Naive B cell (primary cell): ENCODE measurements around the gene GHRL. TPM values are rescaled to one million over a fixed set of nuclear protein-coding genes. Genes with fewer than 3 reads are reported as not detected.

Experiments used
- ATAC-seq, 2 donors: fragments of 150-1000 bp; cut with Tn5 transposase; 2 replicates each; pipeline ENCODE4 v1.10.0; 2021; ENCODE audit warnings: low read depth in 2 of 2, mild to moderate bottlenecking in 2 of 2, moderate library complexity in 2 of 2
- DNase-seq: peaks from one replicate; pipeline ENCODE4 v3.0.0; 2022
- H3K27ac Mint-ChIP-seq, 6 donors: one replicate each; pipeline ENCODE4 v1.8.0; 2020 to 2022; ENCODE audit warnings: mild to moderate bottlenecking in 6 of 6, mixed read lengths in 6 of 6, moderate library complexity in 5 of 6, inconsistent platforms in 2 of 6
- H3K27me3 Mint-ChIP-seq, 3 donors: one replicate each; pipeline ENCODE4 v1.8.0; 2021 to 2022; ENCODE audit warnings: mixed read lengths in 3 of 3, mild to moderate bottlenecking in 1 of 3
- H3K36me3 Mint-ChIP-seq, 2 donors: one replicate each; pipeline ENCODE4 v1.8.0; 2020 to 2022; ENCODE audit warnings: mixed read lengths in 2 of 2, inconsistent platforms in 1 of 2, mild to moderate bottlenecking in 1 of 2
- H3K4me1 Mint-ChIP-seq, 3 donors: one replicate each; pipeline ENCODE4 v1.8.0; 2020 to 2022; ENCODE audit warnings: mixed read lengths in 3 of 3, inconsistent platforms in 1 of 3, mild to moderate bottlenecking in 1 of 3, moderate library complexity in 1 of 3
- H3K4me3 Mint-ChIP-seq, 8 donors: one replicate each; pipeline ENCODE4 v1.8.0; 2020 to 2022; ENCODE audit warnings: mild to moderate bottlenecking in 8 of 8, mixed read lengths in 8 of 8, moderate library complexity in 8 of 8, inconsistent platforms in 2 of 8
- H3K9me3 Mint-ChIP-seq, 7 donors: one replicate each; pipeline ENCODE4 v1.8.0; 2020 to 2022; ENCODE audit warnings: mixed read lengths in 7 of 7, mild to moderate bottlenecking in 5 of 7, inconsistent platforms in 2 of 7, moderate library complexity in 1 of 7
- polyA plus RNA-seq, 6 donors: library from polyadenylated mRNA; unstranded; fragments of 300-500 nt; fragmentation: Illumina TruSeq; gene quantifications; one replicate each; pipeline ENCODE4 v1.2.3, GENCODE V29; 2021; ENCODE audit warnings: low read depth in 6 of 6

GHRL gene
- polyA plus RNA-seq, 6 donors from 2014 or later, result 1.8 to 4.9 (median 3.0) TPM; not detected in 1

- Mint-ChIP-seq H3K4me3 (no peak overlapping the region), H3K9me3 (no peaks in the 10 kb centered on the region), H3K27ac (peak overlapping the region in 4 of 6 donors; percentile 9 to 98 (median 72)), H3K36me3 (no peaks in the 10 kb centered on the region), H3K27me3 (peaks cover 2 to 5% (median 4%) of the 10 kb centered on the region in 3 donors), H3K4me1 (peaks cover 24 to 37% (median 31%) of the 10 kb centered on the region in 3 donors)
- ATAC-seq (no peak), DNase-seq (no peak)
Measured at GRCh38 chr3:10334459-10334858, 41.7 kb upstream of the GHRL start.

- Mint-ChIP-seq H3K4me1 (peaks cover 24 to 37% (median 35%) of the 10 kb centered on the region in 3 donors), H3K27me3 (peaks cover 7 to 8% (median 7%) of the 10 kb centered on the region in 3 donors), H3K9me3 (no peaks in the 10 kb centered on the region), H3K4me3 (peak overlapping the region in 3 of 8 donors; percentile 30 to 47 (median 37)), H3K36me3 (no peaks in the 10 kb centered on the region), H3K27ac (peak overlapping the region in 2 of 6 donors; percentile 78 to 83)
- ATAC-seq, result no peak
- no peak for DNase-seq
Measured at GRCh38 chr3:10334042-10334441, 41.3 kb upstream of the GHRL start.

GRCh38 chr3:10333349-10333650, 40.6 kb upstream of the GHRL start:
- Mint-ChIP-seq H3K4me1 (peaks cover 24 to 36% (median 34%) of the 10 kb centered on the region in 3 donors), H3K27ac (peak overlapping the region; percentile 56 to 85 (median 82)), H3K27me3 (peaks cover 11 to 15% (median 14%) of the 10 kb centered on the region in 3 donors)

GRCh38 chr3:10332481-10333348, 40.0 kb upstream of the GHRL start:
- Mint-ChIP-seq H3K27ac (peak overlapping the region; percentile 34 to 95 (median 82)), H3K9me3 (no peaks in the 10 kb centered on the region), H3K4me1 (peaks cover 24 to 33% (median 31%) of the 10 kb centered on the region in 3 donors), H3K4me3 (peak overlapping the region in 4 of 8 donors; percentile 28 to 73 (median 54)), H3K36me3 (no peaks in the 10 kb centered on the region), H3K27me3 (peaks cover 13 to 18% (median 15%) of the 10 kb centered on the region in 3 donors)
- peak; percentile 73 to 77 for ATAC-seq
- peak; percentile 29 for DNase-seq

More at GRCh38 chr3:10333349-10333650, 40.6 kb upstream of the GHRL start:
- Mint-ChIP-seq H3K4me3 (no peak overlapping the region), H3K9me3 (no peaks in the 10 kb centered on the region), H3K36me3 (no peaks in the 10 kb centered on the region)
- ATAC-seq (no peak), DNase-seq (no peak)

- DNase-seq, result no peak
- H3K27me3 Mint-ChIP-seq, result peaks cover 21 to 29% (median 23%) of the 10 kb centered on the region in 3 donors
- H3K4me1 Mint-ChIP-seq, result peaks cover 24 to 33% (median 30%) of the 10 kb centered on the region in 3 donors
- H3K36me3 Mint-ChIP-seq, result no peaks in the 10 kb centered on the region
- no peak overlapping the region for H3K4me3 Mint-ChIP-seq
- peak overlapping the region in 1 of 6 donors; percentile 82 for H3K27ac Mint-ChIP-seq
- no peaks in the 10 kb centered on the region for H3K9me3 Mint-ChIP-seq
- no peak for ATAC-seq
Measured at GRCh38 chr3:10331320-10331719, 38.6 kb upstream of the GHRL start.

- DNase-seq, result no peak
- Mint-ChIP-seq H3K36me3 (no peaks in the 10 kb centered on the region), H3K27me3 (peaks cover 22 to 34% (median 33%) of the 10 kb centered on the region in 3 donors)
Measured at GRCh38 chr3:10330319-10330718, 37.6 kb upstream of the GHRL start.

GRCh38 chr3:10329495-10330015, 36.8 kb upstream of the GHRL start:
- Mint-ChIP-seq H3K27ac (peak overlapping the region in 2 of 6 donors; percentile 42 to 54), H3K27me3 (peaks cover 25 to 40% (median 39%) of the 10 kb centered on the region in 3 donors), H3K9me3 (no peaks in the 10 kb centered on the region), H3K4me1 (peaks cover 18 to 27% (median 20%) of the 10 kb centered on the region in 3 donors), H3K36me3 (no peaks in the 10 kb centered on the region), H3K4me3 (peak overlapping the region in 1 of 8 donors; percentile 15)
- no peak for ATAC-seq
- DNase-seq, result no peak

More at GRCh38 chr3:10330319-10330718, 37.6 kb upstream of the GHRL start:
- ATAC-seq, result no peak
- Mint-ChIP-seq H3K4me1 (peaks cover 24 to 33% (median 26%) of the 10 kb centered on the region in 3 donors), H3K4me3 (no peak overlapping the region), H3K9me3 (no peaks in the 10 kb centered on the region), H3K27ac (peak overlapping the region in 1 of 6 donors; percentile 75)

- Mint-ChIP-seq H3K27ac (peak overlapping the region in 2 of 6 donors; percentile 15 to 59), H3K36me3 (no peaks in the 10 kb centered on the region), H3K4me1 (peaks cover 14 to 20% (median 17%) of the 10 kb centered on the region in 3 donors), H3K9me3 (no peaks in the 10 kb centered on the region), H3K4me3 (no peak overlapping the region), H3K27me3 (peaks cover 25 to 44% (median 39%) of the 10 kb centered on the region in 3 donors)
- ATAC-seq, result no peak
- DNase-seq, result no peak
Measured at GRCh38 chr3:10328460-10329071, 35.8 kb upstream of the GHRL start.

- Mint-ChIP-seq H3K27ac (no peak overlapping the region), H3K4me1 (peaks cover 4 to 13% (median 7%) of the 10 kb centered on the region in 3 donors), H3K9me3 (no peaks in the 10 kb centered on the region), H3K4me3 (no peak overlapping the region), H3K36me3 (no peaks in the 10 kb centered on the region), H3K27me3 (peaks cover 25 to 44% (median 39%) of the 10 kb centered on the region in 3 donors)
- DNase-seq (no peak), ATAC-seq (no peak)
Measured at GRCh38 chr3:10327592-10327991, 34.8 kb upstream of the GHRL start.

- peak overlapping the region in 4 of 6 donors; percentile 33 to 98 (median 75) for H3K27ac Mint-ChIP-seq
- peaks cover 19 to 34% (median 22%) of the 10 kb centered on the region in 3 donors for H3K4me1 Mint-ChIP-seq
- DNase-seq (peak; percentile 26), ATAC-seq (no peak)
- peak overlapping the region; percentile 5 to 95 (median 70) for H3K4me3 Mint-ChIP-seq
- no peaks in the 10 kb centered on the region for H3K36me3 Mint-ChIP-seq
- no peaks in the 10 kb centered on the region for H3K9me3 Mint-ChIP-seq
- peaks cover 10 to 29% (median 17%) of the 10 kb centered on the region in 3 donors for H3K27me3 Mint-ChIP-seq
Measured at GRCh38 chr3:10322352-10322710, 29.6 kb upstream of the GHRL start.

GRCh38 chr3:10321630-10322351, 29.0 kb upstream of the GHRL start:
- H3K27ac Mint-ChIP-seq, result peak overlapping the region; percentile 88 to 99 (median 96)
- DNase-seq (no peak), ATAC-seq (no peak)
- no peaks in the 10 kb centered on the region for H3K36me3 Mint-ChIP-seq
- peak overlapping the region; percentile 85 to 96 (median 93) for H3K4me3 Mint-ChIP-seq
- H3K27me3 Mint-ChIP-seq, result peaks cover 8 to 25% (median 15%) of the 10 kb centered on the region in 3 donors
- no peaks in the 10 kb centered on the region for H3K9me3 Mint-ChIP-seq
- peaks cover 19 to 34% (median 22%) of the 10 kb centered on the region in 3 donors for H3K4me1 Mint-ChIP-seq

- Mint-ChIP-seq H3K27me3 (peaks cover 2 to 11% (median 5%) of the 10 kb centered on the region in 3 donors), H3K4me1 (peaks cover 19 to 34% (median 22%) of the 10 kb centered on the region in 3 donors), H3K27ac (peak overlapping the region; percentile 24 to 99 (median 90)), H3K9me3 (no peaks in the 10 kb centered on the region), H3K4me3 (peak overlapping the region; percentile 85 to 96 (median 93)), H3K36me3 (no peaks in the 10 kb centered on the region)
- DNase-seq (no peak), ATAC-seq (no peak)
Measured at GRCh38 chr3:10320320-10320677, 27.6 kb upstream of the GHRL start.

GRCh38 chr3:10319804-10320203, 27.1 kb upstream of the GHRL start:
- Mint-ChIP-seq H3K36me3 (no peaks in the 10 kb centered on the region), H3K27me3 (peaks cover 0 to 6% (median 0%) of the 10 kb centered on the region in 3 donors), H3K4me1 (peaks cover 19 to 34% (median 22%) of the 10 kb centered on the region in 3 donors), H3K27ac (peak overlapping the region in 3 of 6 donors; percentile 73 to 92 (median 88)), H3K4me3 (peak overlapping the region; percentile 85 to 96 (median 93)), H3K9me3 (no peaks in the 10 kb centered on the region)
- ATAC-seq (no peak), DNase-seq (no peak)
